Trophoblast cell (in vitro differentiated cells and primary cell): ENCODE results near the gene COX6B2.

ENCODE experiments used
- DNase-seq, 2 donors: peaks; one replicate each; pipeline ENCODE4 v3.0.0-alpha.2; 2016
- H2AFZ ChIP-seq: 2 replicates; pipeline ENCODE4 v1.6.1; 2013; ENCODE audit warnings: low read length, moderate library complexity, mild to moderate bottlenecking; ENCODE audit not compliant: insufficient read depth, poor library complexity
- H2AK5ac ChIP-seq: 2 replicates; pipeline ENCODE4 v1.6.1; 2013; ENCODE audit warnings: mild to moderate bottlenecking, low read length
- H2BK120ac ChIP-seq: 2 replicates; pipeline ENCODE4 v1.6.1; 2013; ENCODE audit warnings: low read length, mild to moderate bottlenecking, moderate library complexity; ENCODE audit not compliant: insufficient read depth, poor library complexity
- H2BK12ac ChIP-seq: 2 replicates; pipeline ENCODE4 v1.6.1; 2013; ENCODE audit warnings: mild to moderate bottlenecking, low read length, moderate library complexity
- H2BK5ac ChIP-seq: 2 replicates; pipeline ENCODE4 v1.6.1; 2013; ENCODE audit warnings: low read length, low read depth, moderate library complexity, mild to moderate bottlenecking; ENCODE audit not compliant: poor library complexity
- H3K14ac ChIP-seq: 2 replicates; pipeline ENCODE4 v1.6.1; 2013; ENCODE audit warnings: mild to moderate bottlenecking, low read length
- H3K18ac ChIP-seq: 2 replicates; pipeline ENCODE4 v1.6.1; 2013; ENCODE audit warnings: mild to moderate bottlenecking, low read length
- H3K23ac ChIP-seq: 2 replicates; pipeline ENCODE4 v1.6.1; 2013; ENCODE audit warnings: low read length
- H3K27ac ChIP-seq: 2 replicates; pipeline ENCODE4 v1.5.1; 2013; ENCODE audit warnings: low read depth, mild to moderate bottlenecking, inconsistent platforms, low read length, moderate library complexity
- H3K27me3 ChIP-seq: 2 replicates; pipeline ENCODE4 v1.6.1; 2013; ENCODE audit warnings: inconsistent platforms, mild to moderate bottlenecking, low read length, moderate library complexity; ENCODE audit not compliant: insufficient read depth
- H3K36me3 ChIP-seq, 2 experiments: 1 replicate in 1 of 2; 2 replicates in 1 of 2; pipeline ENCODE4 v1.6.1; 2013; ENCODE audit warnings: low read length in 2 of 2, mild to moderate bottlenecking in 2 of 2, moderate library complexity in 1 of 2; ENCODE audit not compliant: insufficient read depth in 2 of 2, control insufficient read depth in 1 of 2
- H3K4ac ChIP-seq: 2 replicates; pipeline ENCODE4 v1.6.1; 2013; ENCODE audit warnings: low read depth, mild to moderate bottlenecking, low read length, moderate library complexity
- H3K4me1 ChIP-seq, 2 experiments: 1 replicate in 1 of 2; 2 replicates in 1 of 2; pipeline ENCODE4 v1.6.1; 2013; ENCODE audit warnings: low read length in 2 of 2, mild to moderate bottlenecking in 2 of 2, moderate library complexity in 1 of 2; ENCODE audit not compliant: insufficient read depth in 2 of 2, control insufficient read depth in 1 of 2
- H3K4me2 ChIP-seq: 2 replicates; pipeline ENCODE4 v1.6.1; 2013; ENCODE audit warnings: inconsistent platforms, mild to moderate bottlenecking, low read length, moderate library complexity
- H3K4me3 ChIP-seq: 2 replicates; pipeline ENCODE4 v1.5.1; 2013; ENCODE audit warnings: mild to moderate bottlenecking, low read depth, low read length, inconsistent platforms
- H3K79me1 ChIP-seq: one replicate; pipeline ENCODE4 v1.6.1; 2013; ENCODE audit warnings: low read length
- H3K79me2 ChIP-seq: 2 replicates; pipeline ENCODE4 v1.6.1; 2013; ENCODE audit warnings: low read length, mild to moderate bottlenecking; ENCODE audit not compliant: control insufficient read depth, insufficient read depth, poor library complexity
- H3K9ac ChIP-seq: 2 replicates; pipeline ENCODE4 v1.6.1; 2013; ENCODE audit warnings: mild to moderate bottlenecking, low read length
- H3K9me3 ChIP-seq: 2 replicates; pipeline ENCODE4 v1.6.1; 2013; ENCODE audit warnings: low read depth, mild to moderate bottlenecking, control low read depth, inconsistent platforms, low read length; ENCODE audit not compliant: insufficient read depth
- H4K12ac ChIP-seq: 2 replicates; pipeline ENCODE4 v1.6.1; 2013; ENCODE audit warnings: low read depth, mild to moderate bottlenecking, low read length, moderate library complexity
- H4K8ac ChIP-seq: 2 replicates; pipeline ENCODE4 v1.6.1; 2013; ENCODE audit warnings: low read depth, mild to moderate bottlenecking, low read length, moderate library complexity
- H4K91ac ChIP-seq: one replicate; pipeline ENCODE4 v1.6.1; 2013; ENCODE audit warnings: low read depth, mild to moderate bottlenecking, low read length, moderate library complexity
- WGBS: extraction: QIAGEN DNeasy Blood & Tissue Kit; methylation state at CpG from one replicate; pipeline ENCODE4 v1.1.7; 2013; ENCODE audit warnings: missing lambda C conversion rate; ENCODE audit not compliant: insufficient read length, insufficient coverage; ENCODE audit errors: extremely low coverage; 5-methylcytosine and 5-hydroxymethylcytosine counted together

COX6B2 gene

DNA sequence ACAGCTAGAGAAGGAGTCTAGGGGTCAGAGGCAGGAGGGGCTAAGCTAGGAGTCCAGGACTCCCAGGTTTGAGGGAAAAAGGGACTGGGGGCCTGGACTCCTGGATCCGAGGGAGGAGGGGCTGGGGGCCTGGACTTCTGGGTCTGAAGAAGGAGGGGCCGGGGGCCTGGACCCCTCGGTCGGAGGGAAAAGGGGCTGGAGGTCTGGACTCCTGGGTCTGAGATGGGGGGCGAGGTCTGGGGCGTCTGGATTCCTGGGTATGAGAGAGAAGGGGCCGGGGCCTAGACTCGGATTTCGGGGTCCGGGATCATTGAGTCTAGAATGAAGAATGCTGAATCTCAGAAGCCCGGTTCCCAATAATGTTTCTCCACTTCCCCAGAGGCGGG, 52.2 kb downstream of the COX6B2 start:
- no peak overlapping the region for H2BK12ac ChIP-seq
- H4K12ac ChIP-seq = peak overlapping the region; percentile 57
- no peak overlapping the region for H3K4me3 ChIP-seq
- no peak overlapping the region for H3K23ac ChIP-seq
- H2BK5ac ChIP-seq = no peak overlapping the region
- no peak overlapping the region for H2AFZ ChIP-seq
- H3K4me2 ChIP-seq = peak overlapping the region; percentile 51
- H3K9ac ChIP-seq = no peak overlapping the region
- no peak overlapping the region for H3K4ac ChIP-seq
- peaks cover 13 to 28% of the 10 kb centered on the region in 2 experiments for H3K36me3 ChIP-seq
- no peak overlapping the region for H3K27ac ChIP-seq
- H2BK120ac ChIP-seq = peak overlapping the region; percentile 14
- H3K9me3 ChIP-seq = peaks cover 1% of the 10 kb centered on the region
- no peak overlapping the region for H3K14ac ChIP-seq
- H4K91ac ChIP-seq = peak overlapping the region; percentile 21
- H3K79me1 ChIP-seq = no peaks in the 10 kb centered on the region
- H2AK5ac ChIP-seq = no peak overlapping the region
- H3K79me2 ChIP-seq = no peaks in the 10 kb centered on the region
- H3K4me1 ChIP-seq = peaks cover 0 to 3% of the 10 kb centered on the region in 2 experiments
- H3K27me3 ChIP-seq = no peaks in the 10 kb centered on the region
- peak overlapping the region; percentile 70 for H4K8ac ChIP-seq
- DNase-seq = no peak
- no peak overlapping the region for H3K18ac ChIP-seq
- WGBS = no CpG with 5 or more reads among the region's 12 CpGs

GRCh38 chr19:55301459-55302317, 52.8 kb downstream of the COX6B2 start:
- Histone ChIP-seq H3K4ac (no peak overlapping the region), H2AFZ (peak overlapping the region; percentile 38), H3K79me1 (no peaks in the 10 kb centered on the region), H3K79me2 (no peaks in the 10 kb centered on the region), H3K36me3 (peaks cover 14 to 25% of the 10 kb centered on the region in 2 experiments), H3K27me3 (no peaks in the 10 kb centered on the region), H3K14ac (no peak overlapping the region), H3K4me3 (no peak overlapping the region), H2BK5ac (no peak overlapping the region), H2BK12ac (no peak overlapping the region), H3K9me3 (peaks cover 1% of the 10 kb centered on the region), H2AK5ac (no peak overlapping the region), H3K4me2 (peak overlapping the region; percentile 69), H3K18ac (no peak overlapping the region), H3K23ac (no peak overlapping the region), H2BK120ac (peak overlapping the region; percentile 14), H3K9ac (peak overlapping the region; percentile 60), H4K91ac (peak overlapping the region; percentile 21), H4K8ac (peak overlapping the region; percentile 74), H4K12ac (peak overlapping the region; percentile 57), H3K27ac (no peak overlapping the region), H3K4me1 (peaks cover 0 to 3% of the 10 kb centered on the region in 2 experiments)
- DNase-seq = peak; percentile 61 to 80
- WGBS = no CpG with 5 or more reads among the region's 42 CpGs

- Histone ChIP-seq H3K79me2 (no peaks in the 10 kb centered on the region), H2BK120ac (no peak overlapping the region), H3K27me3 (no peaks in the 10 kb centered on the region), H3K9me3 (no peaks in the 10 kb centered on the region), H4K12ac (peak overlapping the region; percentile 29), H3K4me3 (no peak overlapping the region), H3K18ac (no peak overlapping the region), H3K36me3 (peaks cover 10 to 23% of the 10 kb centered on the region in 2 experiments), H3K14ac (no peak overlapping the region), H2BK12ac (no peak overlapping the region), H4K91ac (peak overlapping the region; percentile 3), H2AK5ac (no peak overlapping the region), H3K27ac (no peak overlapping the region), H3K4me1 (peaks cover 0 to 3% of the 10 kb centered on the region in 2 experiments), H2BK5ac (no peak overlapping the region), H3K4ac (no peak overlapping the region), H3K9ac (no peak overlapping the region), H2AFZ (no peak overlapping the region), H3K4me2 (no peak overlapping the region), H4K8ac (peak overlapping the region; percentile 74), H3K79me1 (no peaks in the 10 kb centered on the region), H3K23ac (no peak overlapping the region)
- DNase-seq = no peak
- no CpG with 5 or more reads among the region's 15 CpGs for WGBS
These were observed 53.5 kb downstream of the COX6B2 start for GRCh38 chr19:55300886-55301458.

DNA sequence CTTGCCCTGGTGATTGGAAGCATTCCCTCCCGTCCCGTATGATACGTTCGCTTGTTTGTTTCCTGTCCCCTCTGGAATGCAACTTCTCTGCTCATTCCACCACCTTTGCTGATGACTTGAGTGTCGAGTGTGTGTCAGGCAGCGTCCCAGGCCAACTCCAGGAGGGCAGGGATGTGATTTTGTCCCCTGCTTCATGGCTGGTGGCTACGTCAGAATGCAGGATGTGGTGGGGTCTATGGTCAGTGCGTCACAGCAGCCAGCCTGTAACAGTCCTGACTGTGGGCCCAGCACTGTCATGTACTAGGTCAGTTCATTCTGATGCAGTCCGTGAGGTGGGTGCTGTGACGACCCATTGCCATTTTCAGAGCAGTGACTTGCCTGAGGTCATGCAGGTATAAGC, 54.5 kb downstream of the COX6B2 start:
- Histone ChIP-seq H3K79me2 (no peaks in the 10 kb centered on the region), H2AK5ac (no peak overlapping the region), H3K4me2 (no peak overlapping the region), H3K4ac (no peak overlapping the region), H2AFZ (no peak overlapping the region), H3K4me3 (no peak overlapping the region), H2BK5ac (no peak overlapping the region), H3K27ac (no peak overlapping the region), H2BK12ac (no peak overlapping the region), H3K79me1 (no peaks in the 10 kb centered on the region), H3K9me3 (no peaks in the 10 kb centered on the region), H3K36me3 (peaks cover 7 to 26% of the 10 kb centered on the region in 2 experiments), H3K9ac (no peak overlapping the region), H4K91ac (no peak overlapping the region), H3K18ac (no peak overlapping the region), H3K23ac (no peak overlapping the region), H3K4me1 (peaks cover 0 to 3% of the 10 kb centered on the region in 2 experiments), H4K12ac (no peak overlapping the region), H4K8ac (no peak overlapping the region), H2BK120ac (no peak overlapping the region), H3K14ac (no peak overlapping the region), H3K27me3 (no peaks in the 10 kb centered on the region)
- no peak for DNase-seq
- WGBS = no CpG with 5 or more reads among the region's 10 CpGs
